ENCODE results near the gene ITSN1.

Gene ITSN1

DNA sequence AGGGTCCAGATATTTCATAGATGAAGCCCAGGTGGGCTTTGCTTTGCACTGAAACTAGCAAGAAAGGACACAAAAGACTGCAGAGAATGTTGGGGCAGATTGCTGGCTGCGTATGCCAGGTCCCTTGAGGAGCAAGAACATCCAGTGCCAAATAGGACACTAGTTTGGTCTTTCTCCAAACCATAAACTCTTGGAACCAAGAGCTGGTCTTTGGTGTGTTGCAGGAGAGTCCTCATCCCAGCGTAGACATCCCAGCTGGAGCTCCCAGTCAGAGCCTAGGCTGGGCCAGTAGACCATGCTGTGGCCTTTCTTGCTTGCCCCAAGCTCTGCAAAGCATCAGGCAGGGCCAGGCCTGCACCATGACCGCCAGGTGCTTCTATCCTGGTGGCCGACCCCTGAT lies 185.8 kb downstream of the ITSN1 start:
- no peak overlapping the region for H3K4me3 ChIP-seq (ENCODE audit: control insufficient read depth, low read depth, low read length)
- DNase-seq (ENCODE audit: low read depth): peak; percentile 49
- TF ChIP-seq, protein P1, sequence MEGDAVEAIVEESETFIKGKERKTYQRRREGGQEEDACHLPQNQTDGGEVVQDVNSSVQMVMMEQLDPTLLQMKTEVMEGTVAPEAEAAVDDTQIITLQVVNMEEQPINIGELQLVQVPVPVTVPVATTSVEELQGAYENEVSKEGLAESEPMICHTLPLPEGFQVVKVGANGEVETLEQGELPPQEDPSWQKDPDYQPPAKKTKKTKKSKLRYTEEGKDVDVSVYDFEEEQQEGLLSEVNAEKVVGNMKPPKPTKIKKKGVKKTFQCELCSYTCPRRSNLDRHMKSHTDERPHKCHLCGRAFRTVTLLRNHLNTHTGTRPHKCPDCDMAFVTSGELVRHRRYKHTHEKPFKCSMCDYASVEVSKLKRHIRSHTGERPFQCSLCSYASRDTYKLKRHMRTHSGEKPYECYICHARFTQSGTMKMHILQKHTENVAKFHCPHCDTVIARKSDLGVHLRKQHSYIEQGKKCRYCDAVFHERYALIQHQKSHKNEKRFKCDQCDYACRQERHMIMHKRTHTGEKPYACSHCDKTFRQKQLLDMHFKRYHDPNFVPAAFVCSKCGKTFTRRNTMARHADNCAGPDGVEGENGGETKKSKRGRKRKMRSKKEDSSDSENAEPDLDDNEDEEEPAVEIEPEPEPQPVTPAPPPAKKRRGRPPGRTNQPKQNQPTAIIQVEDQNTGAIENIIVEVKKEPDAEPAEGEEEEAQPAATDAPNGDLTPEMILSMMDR (conservative IDR thresholded peaks at IDR 0.05; ENCODE audit: control insufficient read depth, insufficient read depth, low read depth, low read length): no peak

DNA sequence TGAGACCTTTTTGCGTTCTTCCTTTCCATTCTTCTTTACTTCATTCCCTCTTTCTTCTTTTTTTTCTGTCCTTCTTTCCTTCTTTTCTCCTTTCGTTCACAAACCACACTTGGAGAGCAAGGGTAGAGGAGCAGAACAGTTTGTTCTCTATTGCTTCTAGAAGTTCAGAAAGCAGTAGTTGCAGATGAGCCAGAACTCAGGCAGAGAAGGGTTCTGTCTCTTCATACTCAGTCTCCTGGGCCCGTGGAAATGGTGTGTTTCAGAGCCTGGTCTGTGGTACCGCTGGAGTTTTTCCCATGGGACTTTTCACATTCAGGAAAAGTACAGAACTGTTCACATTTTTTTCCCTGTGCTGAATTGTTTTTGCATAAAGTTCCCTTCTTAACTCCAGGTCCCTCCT lies 186.3 kb downstream of the ITSN1 start:
- no peak for DNase-seq (ENCODE audit: low read depth)
- TF ChIP-seq, protein P1 (conservative IDR thresholded peaks at IDR 0.05; ENCODE audit: control insufficient read depth, insufficient read depth, low read depth, low read length): no peak
- no peak overlapping the region for H3K4me3 ChIP-seq (ENCODE audit: control insufficient read depth, low read depth, low read length)

DNA sequence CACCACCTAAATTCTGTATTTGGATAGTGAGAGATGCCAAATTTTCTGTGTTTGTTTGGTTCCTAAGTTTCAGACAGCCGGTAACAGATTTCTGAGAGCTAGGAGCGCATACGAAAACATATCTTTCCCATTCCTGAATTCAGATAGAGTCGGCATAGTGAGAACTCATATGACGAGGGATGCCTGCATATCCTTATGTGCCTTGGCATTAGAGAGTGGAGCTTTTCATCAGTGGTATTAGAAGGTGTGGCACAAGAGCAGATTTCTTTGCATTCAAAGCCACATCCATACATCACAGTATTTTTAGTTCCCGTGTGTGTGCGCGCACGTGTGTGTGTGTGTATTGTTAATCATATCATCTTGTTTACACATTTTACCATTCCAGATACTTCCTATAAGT lies 187.5 kb downstream of the ITSN1 start:
- no peak for DNase-seq (ENCODE audit: low read depth)
- H3K4me3 ChIP-seq (ENCODE audit: control insufficient read depth, low read depth, low read length): no peak overlapping the region
- TF ChIP-seq, protein P1 (conservative IDR thresholded peaks at IDR 0.05; ENCODE audit: control insufficient read depth, insufficient read depth, low read depth, low read length): no peak

DNA sequence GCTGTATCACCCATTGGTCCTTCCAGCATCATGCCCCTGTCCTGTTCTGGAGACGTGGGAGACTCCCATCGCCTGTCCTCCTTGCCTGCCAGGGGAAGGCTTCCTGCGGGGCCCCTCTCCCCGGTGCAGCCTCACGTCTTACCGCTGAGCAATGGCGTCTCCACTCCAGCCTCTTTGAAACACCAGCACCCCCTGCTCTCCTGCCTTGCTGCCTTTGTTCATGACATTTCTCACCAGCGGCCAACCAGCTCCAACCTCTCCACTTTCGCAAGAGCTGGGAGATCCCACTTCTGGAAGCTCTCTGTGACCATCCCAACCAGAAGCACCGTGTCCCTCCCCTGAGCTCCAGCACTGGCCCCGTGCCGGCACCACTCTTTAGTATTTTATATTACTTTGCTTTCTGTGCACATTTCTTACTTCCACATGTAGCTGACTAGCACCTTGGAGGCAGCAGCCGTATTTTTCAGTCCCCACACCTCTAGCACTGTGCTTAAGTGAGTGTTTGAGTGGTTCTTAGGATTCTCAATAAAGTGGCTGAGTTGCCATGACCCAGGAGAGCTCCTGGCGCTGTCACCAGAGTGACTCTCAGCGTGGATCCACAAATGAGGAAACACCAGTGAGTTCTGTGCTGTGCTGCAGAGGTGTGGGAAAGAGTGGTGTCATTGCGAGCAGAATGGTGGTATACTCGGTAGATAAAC lies 189.8 kb downstream of the ITSN1 start:
- no peak overlapping the region for H3K4me3 ChIP-seq (ENCODE audit: control insufficient read depth, low read depth, low read length)
- TF ChIP-seq, protein P1 (conservative IDR thresholded peaks at IDR 0.05; ENCODE audit: control insufficient read depth, insufficient read depth, low read depth, low read length): no peak
- no peak for DNase-seq (ENCODE audit: low read depth)

DNA sequence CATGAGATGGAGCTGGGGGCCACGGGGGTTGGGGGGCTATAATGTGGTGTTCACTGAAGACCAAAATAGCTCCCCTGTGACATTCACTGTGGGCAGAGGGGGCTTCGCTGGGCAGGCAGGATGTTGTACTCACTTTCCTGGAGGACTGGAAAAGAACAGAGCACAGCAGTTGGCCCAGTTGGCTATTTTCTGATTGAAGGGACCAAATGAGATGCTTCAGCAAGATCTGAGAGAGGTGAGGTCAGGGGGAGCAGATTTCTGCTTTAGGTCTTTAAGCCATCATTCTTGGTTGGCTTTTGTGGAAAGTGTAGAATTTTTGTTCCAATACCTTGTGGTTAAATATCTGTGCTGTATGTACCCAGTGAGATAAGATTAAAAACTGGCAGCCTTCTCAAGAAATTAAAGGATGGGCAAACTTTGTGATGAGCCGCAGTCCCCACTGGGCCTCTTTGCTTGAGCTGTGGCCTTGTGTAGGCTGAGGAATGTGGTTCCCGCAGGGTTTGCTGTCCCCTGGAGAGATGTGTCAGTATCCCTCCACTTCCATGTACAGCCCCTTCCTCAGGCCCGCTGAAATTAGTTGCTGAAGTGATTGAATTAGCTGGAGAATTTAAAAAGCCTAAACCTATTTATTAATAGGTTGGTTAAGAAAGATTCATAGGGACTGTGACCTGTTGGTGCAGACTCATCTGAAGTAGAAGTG lies 192.7 kb downstream of the ITSN1 start:
- H3K4me3 ChIP-seq (ENCODE audit: control insufficient read depth, low read depth, low read length): no peak overlapping the region
- TF ChIP-seq, protein P1 (conservative IDR thresholded peaks at IDR 0.05; ENCODE audit: control insufficient read depth, insufficient read depth, low read depth, low read length): no peak
- no peak for DNase-seq (ENCODE audit: low read depth)

DNA sequence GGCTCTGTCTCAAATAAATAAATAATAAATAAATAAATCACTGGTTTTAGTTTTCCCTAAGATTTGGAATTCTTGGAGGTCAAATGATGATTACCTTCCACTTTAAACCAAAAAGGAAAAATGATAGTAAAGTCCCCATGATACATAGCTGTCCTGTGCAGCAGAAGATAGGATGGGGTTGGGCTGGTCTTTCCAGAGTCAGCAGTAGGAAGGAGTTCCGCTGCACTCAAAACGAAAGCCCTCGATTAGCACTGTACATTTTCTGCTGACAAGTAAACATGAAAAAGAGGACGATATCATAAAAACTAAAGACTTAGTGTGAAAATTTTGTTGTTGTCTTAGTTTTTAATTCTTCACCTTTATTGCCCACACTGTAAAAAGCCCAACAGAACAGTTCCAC lies 193.6 kb downstream of the ITSN1 start:
- H3K4me3 ChIP-seq (ENCODE audit: control insufficient read depth, low read depth, low read length): no peak overlapping the region
- TF ChIP-seq, protein P1 (conservative IDR thresholded peaks at IDR 0.05; ENCODE audit: control insufficient read depth, insufficient read depth, low read depth, low read length): no peak
- no peak for DNase-seq (ENCODE audit: low read depth)
